KOPT-K1 (cell line): ENCODE results near the gene DGKH.

Source experiments
- H3K27ac ChIP-seq: fragments of 200-600 bp; sonication (generic); 2 replicates; pipeline ENCODE4 v1.5.1; 2016; ENCODE audit warnings: antibody characterized with exemption, mild to moderate bottlenecking, low read depth, low read length; ENCODE audit not compliant: poor library complexity, severe bottlenecking
- H3K36me3 ChIP-seq: fragments of 200-600 bp; sonication (generic); 2 replicates; pipeline ENCODE4 v1.5.1; 2017; ENCODE audit warnings: antibody characterized with exemption, mild to moderate bottlenecking, low read length, moderate library complexity; ENCODE audit not compliant: insufficient read depth
- H3K9me3 ChIP-seq: fragments of 200-600 bp; sonication (generic); 2 replicates; pipeline ENCODE4 v1.5.1; 2017; ENCODE audit warnings: antibody characterized with exemption, low read length, mild to moderate bottlenecking; ENCODE audit not compliant: insufficient read depth, poor library complexity, severe bottlenecking

The DGKH gene, protein sequence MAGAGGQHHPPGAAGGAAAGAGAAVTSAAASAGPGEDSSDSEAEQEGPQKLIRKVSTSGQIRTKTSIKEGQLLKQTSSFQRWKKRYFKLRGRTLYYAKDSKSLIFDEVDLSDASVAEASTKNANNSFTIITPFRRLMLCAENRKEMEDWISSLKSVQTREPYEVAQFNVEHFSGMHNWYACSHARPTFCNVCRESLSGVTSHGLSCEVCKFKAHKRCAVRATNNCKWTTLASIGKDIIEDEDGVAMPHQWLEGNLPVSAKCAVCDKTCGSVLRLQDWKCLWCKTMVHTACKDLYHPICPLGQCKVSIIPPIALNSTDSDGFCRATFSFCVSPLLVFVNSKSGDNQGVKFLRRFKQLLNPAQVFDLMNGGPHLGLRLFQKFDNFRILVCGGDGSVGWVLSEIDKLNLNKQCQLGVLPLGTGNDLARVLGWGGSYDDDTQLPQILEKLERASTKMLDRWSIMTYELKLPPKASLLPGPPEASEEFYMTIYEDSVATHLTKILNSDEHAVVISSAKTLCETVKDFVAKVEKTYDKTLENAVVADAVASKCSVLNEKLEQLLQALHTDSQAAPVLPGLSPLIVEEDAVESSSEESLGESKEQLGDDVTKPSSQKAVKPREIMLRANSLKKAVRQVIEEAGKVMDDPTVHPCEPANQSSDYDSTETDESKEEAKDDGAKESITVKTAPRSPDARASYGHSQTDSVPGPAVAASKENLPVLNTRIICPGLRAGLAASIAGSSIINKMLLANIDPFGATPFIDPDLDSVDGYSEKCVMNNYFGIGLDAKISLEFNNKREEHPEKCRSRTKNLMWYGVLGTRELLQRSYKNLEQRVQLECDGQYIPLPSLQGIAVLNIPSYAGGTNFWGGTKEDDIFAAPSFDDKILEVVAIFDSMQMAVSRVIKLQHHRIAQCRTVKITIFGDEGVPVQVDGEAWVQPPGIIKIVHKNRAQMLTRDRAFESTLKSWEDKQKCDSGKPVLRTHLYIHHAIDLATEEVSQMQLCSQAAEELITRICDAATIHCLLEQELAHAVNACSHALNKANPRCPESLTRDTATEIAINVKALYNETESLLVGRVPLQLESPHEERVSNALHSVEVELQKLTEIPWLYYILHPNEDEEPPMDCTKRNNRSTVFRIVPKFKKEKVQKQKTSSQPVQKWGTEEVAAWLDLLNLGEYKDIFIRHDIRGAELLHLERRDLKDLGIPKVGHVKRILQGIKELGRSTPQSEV

GRCh38 chr13:42048342-42048683, at the start of gene DGKH:
Gene DGKH, plus strand, starts transcription at chr13:42048648. Its CDS starts 126 bp downstream, at chr13:42048774.
- H3K36me3 ChIP-seq, result no peaks in the 10 kb centered on the region
- H3K9me3 ChIP-seq, result no peaks in the 10 kb centered on the region
- H3K27ac ChIP-seq, result peak within 1 kb of the TSS; percentile 60

DNA sequence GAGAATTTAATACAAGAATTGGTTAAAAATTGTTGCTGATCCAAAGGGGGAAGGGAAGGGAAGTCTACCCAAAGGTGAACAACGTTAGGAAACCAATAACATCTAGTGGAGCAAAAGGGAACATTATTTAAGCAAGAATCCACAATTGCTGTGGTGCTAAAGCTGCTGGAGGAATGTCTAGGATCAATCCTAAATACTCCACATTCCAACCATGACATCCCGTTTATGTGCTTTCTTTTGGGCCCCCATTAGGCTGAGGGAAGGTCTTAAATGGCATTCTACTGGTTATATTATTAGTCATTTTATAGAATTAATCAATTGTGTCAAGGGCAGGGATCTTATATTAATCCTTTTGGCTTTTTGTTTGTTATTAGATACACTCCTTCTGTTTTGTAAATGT, 47.6 kb upstream of the DGKH start:
- H3K9me3 ChIP-seq, result no peaks in the 10 kb centered on the region

DNA sequence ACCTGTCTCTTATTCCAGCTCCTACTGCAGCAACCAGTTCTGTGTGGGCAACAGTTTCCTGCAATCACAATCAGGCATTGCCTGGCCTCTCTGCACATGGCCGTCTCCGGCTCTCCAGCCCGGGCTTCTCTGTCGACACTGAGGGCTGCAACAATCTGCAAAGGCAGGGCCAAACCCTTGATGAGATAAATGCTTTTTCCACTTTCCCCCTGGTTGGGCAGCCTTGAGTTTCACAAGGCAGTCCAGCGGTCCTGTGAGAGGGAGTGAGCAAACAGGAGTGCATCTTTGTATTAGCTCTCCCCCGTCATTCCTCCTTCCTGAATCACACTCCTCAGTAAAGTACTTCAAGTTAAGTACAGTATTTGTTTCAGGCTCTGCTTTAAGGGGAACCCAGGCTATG, 46.9 kb upstream of the DGKH start:
- Histone ChIP-seq H3K36me3 (no peaks in the 10 kb centered on the region), H3K27ac (no peak overlapping the region), H3K9me3 (no peaks in the 10 kb centered on the region)

More for the DNA sequence above, 47.6 kb upstream of the DGKH start:
- H3K27ac ChIP-seq, result no peak overlapping the region
- no peaks in the 10 kb centered on the region for H3K36me3 ChIP-seq

- H3K9me3 ChIP-seq, result no peaks in the 10 kb centered on the region
- H3K27ac ChIP-seq, result no peak overlapping the region
- no peaks in the 10 kb centered on the region for H3K36me3 ChIP-seq
Observed at GRCh38 chr13:42002066-42002465, 46.4 kb upstream of the DGKH start.

DNA sequence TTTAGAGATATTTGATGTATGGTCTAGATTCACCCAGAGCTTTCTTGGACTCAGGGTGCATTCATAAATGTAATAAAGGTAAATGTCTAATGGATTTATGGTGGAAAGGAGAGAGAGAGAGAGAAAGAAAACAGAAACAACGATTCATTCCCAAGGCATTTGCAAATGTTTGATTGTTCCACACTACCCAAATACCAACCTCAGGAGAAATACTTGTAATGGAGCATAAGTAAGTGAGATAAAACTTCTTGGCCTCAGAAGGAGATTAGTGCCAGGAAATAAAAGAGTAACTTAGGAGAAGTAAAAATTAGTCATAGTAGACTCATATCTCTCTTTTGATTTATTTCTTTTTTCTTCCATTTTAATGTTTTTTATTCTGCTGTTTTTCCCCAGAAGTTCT, 40.6 kb upstream of the DGKH start:
- Histone ChIP-seq H3K27ac (no peak overlapping the region), H3K9me3 (no peaks in the 10 kb centered on the region), H3K36me3 (no peaks in the 10 kb centered on the region)

- H3K27ac ChIP-seq, result no peak overlapping the region
- no peaks in the 10 kb centered on the region for H3K36me3 ChIP-seq
- no peaks in the 10 kb centered on the region for H3K9me3 ChIP-seq
Observed at GRCh38 chr13:42009057-42009456, 39.4 kb upstream of the DGKH start.

- H3K36me3 ChIP-seq, result no peaks in the 10 kb centered on the region
- no peaks in the 10 kb centered on the region for H3K9me3 ChIP-seq
- no peak overlapping the region for H3K27ac ChIP-seq
Observed at GRCh38 chr13:42011601-42012350, 36.7 kb upstream of the DGKH start.

GRCh38 chr13:42014119-42014518, 34.3 kb upstream of the DGKH start:
- Histone ChIP-seq H3K36me3 (no peaks in the 10 kb centered on the region), H3K27ac (no peak overlapping the region), H3K9me3 (no peaks in the 10 kb centered on the region)

- Histone ChIP-seq H3K27ac (no peak overlapping the region), H3K36me3 (no peaks in the 10 kb centered on the region), H3K9me3 (no peaks in the 10 kb centered on the region)
Observed at GRCh38 chr13:42017264-42017663, 31.2 kb upstream of the DGKH start.

DNA sequence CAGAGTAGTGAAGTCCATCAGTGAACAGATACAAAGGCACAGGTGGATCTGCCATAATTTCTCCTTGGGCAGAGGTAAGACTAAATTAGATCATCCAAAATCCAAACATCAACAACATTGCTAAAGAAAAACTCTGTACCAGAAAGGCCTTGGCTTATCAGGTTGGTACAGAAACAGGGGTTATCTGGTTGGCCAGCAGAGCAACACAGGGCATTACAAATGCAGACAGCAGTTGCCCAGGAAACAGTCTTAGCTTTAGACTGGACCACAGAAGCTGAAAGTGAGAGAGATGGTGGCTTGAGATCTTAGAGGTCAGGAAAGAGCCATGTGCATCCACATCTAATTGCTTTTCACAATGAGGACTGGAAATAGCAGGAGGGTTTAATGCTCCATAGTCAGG, 26.6 kb upstream of the DGKH start:
- no peak overlapping the region for H3K27ac ChIP-seq
- no peaks in the 10 kb centered on the region for H3K36me3 ChIP-seq
- no peaks in the 10 kb centered on the region for H3K9me3 ChIP-seq

DNA sequence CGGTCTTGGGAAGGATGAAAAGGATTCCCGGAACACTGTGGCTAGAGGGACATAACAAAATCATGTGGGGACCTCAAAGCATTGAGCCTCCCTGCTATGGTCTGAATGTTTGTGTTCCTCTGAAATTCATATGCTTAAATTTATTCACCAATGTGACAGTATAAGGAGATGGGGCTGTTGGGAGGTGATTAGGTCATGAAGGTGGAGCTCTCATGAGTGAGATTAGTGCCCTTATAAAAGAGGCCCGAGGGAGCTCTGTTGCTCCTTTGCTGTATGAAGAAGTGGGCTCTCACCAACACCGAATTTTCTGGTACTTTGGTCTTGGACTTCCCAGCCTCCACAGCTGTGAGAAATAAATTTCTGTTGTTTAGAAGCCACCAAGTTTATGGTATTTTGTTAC, 26.1 kb upstream of the DGKH start:
- Histone ChIP-seq H3K9me3 (no peaks in the 10 kb centered on the region), H3K27ac (no peak overlapping the region), H3K36me3 (no peaks in the 10 kb centered on the region)

GRCh38 chr13:42022796-42023493, 25.5 kb upstream of the DGKH start:
- H3K9me3 ChIP-seq, result no peaks in the 10 kb centered on the region
- no peak overlapping the region for H3K27ac ChIP-seq
- no peaks in the 10 kb centered on the region for H3K36me3 ChIP-seq

- H3K27ac ChIP-seq, result no peak overlapping the region
- no peaks in the 10 kb centered on the region for H3K36me3 ChIP-seq
- H3K9me3 ChIP-seq, result no peaks in the 10 kb centered on the region
Observed at GRCh38 chr13:42027286-42027685, 21.2 kb upstream of the DGKH start.

DNA sequence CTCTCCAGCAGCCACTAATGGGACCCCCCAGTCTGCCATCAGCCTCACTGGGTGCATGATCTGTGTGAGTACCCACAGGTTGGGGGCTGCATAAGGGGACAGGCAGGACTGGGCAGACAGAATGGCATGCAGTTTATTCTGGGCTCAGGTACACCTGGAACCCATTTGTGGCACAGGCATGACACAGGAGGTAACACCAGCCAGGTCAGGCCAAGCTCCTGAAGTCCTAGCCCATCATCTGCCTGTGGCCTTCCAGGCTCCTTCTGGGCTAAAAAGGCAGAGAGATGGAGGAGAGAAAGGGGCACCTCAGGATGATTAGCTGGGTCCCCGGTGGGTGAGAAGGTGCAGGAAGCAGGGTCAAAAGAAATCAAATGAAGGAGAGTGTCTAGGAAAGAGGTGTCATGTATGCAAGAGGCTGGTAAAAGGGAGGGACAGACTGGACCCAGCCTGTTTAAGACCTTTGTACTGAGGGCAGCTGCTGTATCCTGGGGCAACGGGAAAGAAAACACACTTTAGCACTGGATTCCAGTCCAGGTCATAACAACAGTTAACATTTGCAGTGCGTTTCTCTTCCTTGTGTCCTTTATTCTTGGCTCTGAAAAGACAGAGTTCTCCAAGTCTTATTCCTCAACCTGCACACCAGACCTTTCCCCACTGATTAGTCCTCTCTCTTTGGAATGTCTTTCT, 20.2 kb upstream of the DGKH start:
- no peaks in the 10 kb centered on the region for H3K36me3 ChIP-seq
- H3K9me3 ChIP-seq, result no peaks in the 10 kb centered on the region
- no peak overlapping the region for H3K27ac ChIP-seq
